ENCODE results near the gene NEUROD1.
"Not testable (repeated sequence)": the region's sequence is repeated elsewhere in the genome, so short reads cannot be mapped to it uniquely, and the experiment has no call there.

The NEUROD1 gene

GRCh38 chr2:181680055-181680936, at the start of gene NEUROD1:
Gene NEUROD1 (minus strand): TSS chr2:181680517. CDS start chr2:181678860, 1,657 bp downstream.
- peak; percentile 96 to 100 for DNase-seq

DNA sequence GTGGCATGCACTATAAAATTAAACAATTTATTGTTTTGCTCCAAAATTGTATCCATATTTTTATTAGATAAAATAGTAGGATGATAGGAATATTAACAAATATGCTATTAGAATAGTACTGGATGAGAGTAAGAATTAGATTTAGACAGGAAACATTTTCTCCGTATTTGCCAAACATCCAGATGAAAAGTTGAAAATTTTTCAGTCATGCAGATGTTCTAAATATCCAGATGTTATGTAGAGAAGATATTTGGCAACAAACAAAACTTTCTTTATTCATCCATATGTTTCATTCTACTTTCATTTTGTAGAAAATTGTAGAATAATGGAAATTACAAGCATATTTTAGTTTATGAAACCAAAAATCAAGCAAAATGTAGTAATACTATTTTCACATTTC, 45.2 kb upstream of the NEUROD1 start:
- no peak for DNase-seq

GRCh38 chr2:181724662-181725061, 44.3 kb upstream of the NEUROD1 start:
- no peak for DNase-seq

GRCh38 chr2:181723731-181724130, 43.4 kb upstream of the NEUROD1 start:
- no peak for DNase-seq

DNA sequence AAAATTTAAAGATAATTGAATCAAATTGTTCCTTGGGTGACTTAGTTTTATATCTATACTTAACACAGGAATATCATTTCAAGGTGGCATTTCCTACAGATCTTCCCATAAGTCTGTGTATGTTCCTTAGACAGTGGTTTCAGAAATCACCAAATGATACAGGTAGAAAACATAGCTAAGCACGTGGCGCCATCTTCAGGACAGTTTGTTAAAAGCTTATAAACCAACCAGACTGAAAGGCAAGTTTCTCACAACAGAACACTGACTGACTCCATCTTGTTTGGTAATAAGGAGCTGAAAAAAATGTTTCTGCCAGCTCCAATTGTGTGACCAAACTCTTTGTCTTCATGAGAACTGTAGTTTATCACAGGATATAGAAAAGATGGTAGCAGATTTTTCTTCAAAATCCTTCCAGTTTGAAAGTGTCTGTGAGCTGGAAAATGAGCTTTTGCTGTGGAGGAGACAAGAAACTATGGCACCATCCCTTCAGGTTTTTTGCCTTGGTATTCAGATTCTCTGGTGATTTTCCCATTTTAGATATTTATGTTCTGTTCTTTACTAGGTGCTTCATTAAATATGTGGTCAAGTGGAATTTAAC, 34.8 kb upstream of the NEUROD1 start:
- DNase-seq = peak; percentile 90 to 95

GRCh38 chr2:181711051-181711450, 30.7 kb upstream of the NEUROD1 start:
- not testable (repeated sequence) for DNase-seq

GRCh38 chr2:181702519-181702918, 22.2 kb upstream of the NEUROD1 start:
- not testable (repeated sequence) for DNase-seq

GRCh38 chr2:181698223-181698622, 17.9 kb upstream of the NEUROD1 start:
- DNase-seq = no peak

DNA sequence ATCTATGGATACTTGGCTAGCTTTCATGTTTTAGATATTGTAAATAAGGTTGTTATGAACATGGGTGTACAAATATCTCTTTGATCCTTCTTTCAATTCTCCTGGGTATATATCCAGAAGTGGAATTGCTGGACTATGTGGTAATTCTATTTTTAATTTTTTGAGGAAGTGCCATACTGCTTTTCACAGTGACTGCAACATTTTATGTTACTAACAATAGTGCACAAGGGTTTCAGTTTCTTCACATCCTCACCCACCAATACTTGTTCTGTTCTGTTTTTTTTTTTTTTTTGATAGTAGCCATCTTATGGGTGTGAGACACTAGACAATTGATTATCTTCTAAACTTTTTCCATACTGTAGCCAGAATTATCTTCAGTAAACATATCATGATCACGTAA, 17.3 kb upstream of the NEUROD1 start:
- no peak for DNase-seq

DNA sequence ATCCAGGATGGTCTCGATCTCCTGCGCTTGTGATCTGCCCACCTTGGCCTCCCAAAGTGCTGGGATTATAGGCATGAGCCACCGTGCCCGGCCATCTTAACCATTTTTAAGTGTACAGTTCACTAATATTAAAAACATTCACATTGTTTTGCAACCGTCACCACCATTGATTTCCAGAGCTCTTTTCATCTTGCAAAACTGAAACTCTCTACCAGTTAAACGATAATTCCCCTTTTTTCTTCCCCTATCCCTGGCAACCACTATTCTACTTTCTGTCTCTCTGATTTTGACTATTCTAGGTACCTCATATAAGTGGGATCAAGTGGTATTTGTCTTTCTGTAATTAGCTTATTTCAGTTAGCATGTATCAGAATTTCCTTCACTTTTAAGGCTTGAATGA, 16.8 kb upstream of the NEUROD1 start:
- DNase-seq = no peak

DNA sequence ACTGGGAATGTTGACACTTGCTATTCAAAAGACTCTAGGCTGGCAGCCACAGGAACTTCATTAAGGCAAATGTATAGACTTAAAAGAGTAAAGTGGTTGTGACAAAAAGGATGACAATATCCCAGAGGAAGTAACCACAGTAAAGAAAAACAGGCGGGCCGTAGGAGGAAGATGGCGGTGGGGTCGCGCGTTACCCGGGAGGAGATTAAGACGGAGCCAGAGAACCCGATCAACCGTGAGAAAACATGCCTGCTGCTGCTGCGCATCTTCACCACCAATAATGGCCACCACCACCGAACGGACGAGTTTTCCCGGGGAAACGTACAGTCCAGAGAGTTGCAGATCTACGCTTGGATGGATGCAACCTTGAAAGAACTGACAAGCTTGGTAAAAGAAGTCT, 14.0 kb upstream of the NEUROD1 start:
- DNase-seq = peak; percentile 29 to 67

- no peak for DNase-seq
Measured at GRCh38 chr2:181690860-181691259, 10.5 kb upstream of the NEUROD1 start.

DNA sequence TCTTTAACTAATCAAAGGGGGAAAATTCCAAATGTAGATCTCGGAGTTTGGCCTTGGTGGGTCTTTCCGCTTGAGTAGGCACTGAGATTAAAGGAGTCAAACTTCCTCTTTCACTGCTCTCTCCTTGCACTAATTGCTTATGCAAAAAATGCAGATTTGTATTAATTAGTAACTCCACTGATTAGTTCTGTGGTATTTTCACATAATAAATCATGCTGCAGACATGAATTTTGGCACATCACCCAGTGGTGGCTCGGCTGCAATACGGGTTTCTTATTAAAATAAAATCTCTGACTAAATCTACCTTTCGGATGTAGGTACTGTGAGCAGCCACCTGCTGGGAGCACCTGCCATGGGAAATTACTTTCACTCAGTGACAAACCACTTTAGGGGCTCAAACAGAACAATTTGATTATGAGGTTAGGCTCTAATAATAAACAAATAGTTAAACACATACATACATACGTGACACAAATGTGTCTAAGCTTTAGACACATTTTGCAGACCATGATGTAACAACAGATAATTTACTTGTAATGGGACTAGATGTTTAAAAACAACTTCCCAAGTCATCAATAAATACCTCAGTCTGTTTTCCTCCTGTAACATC, 6.4 kb upstream of the NEUROD1 start:
- DNase-seq = no peak

DNA sequence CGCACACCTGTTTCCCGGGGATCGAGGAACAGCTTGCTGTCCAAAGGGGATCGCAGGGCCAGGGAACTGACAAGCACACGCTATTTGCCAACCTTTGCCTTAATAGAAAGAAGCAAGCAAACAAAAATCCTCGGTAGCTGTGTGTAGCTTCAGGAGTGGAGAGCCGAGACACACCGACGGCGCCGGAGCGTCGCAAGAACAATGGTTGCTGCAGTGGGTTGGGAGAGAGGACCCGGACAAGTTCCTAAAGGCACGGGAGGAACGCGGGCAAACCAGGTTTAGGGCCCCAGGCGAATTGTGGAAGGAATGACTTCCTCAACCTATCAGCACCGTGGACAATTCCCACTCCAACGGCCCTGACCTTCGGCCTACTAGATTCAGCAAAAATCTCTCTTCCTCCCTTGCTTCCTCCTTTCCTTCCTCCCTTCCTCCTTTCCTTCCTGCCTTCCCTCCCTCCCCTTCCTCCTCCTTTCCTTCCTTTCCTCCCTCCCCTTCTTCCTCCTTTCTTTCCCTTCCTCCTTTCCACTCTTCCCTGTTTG, 4.9 kb upstream of the NEUROD1 start:
- DNase-seq = no peak

GRCh38 chr2:181684454-181685149, 4.3 kb upstream of the NEUROD1 start:
- no peak for DNase-seq

DNA sequence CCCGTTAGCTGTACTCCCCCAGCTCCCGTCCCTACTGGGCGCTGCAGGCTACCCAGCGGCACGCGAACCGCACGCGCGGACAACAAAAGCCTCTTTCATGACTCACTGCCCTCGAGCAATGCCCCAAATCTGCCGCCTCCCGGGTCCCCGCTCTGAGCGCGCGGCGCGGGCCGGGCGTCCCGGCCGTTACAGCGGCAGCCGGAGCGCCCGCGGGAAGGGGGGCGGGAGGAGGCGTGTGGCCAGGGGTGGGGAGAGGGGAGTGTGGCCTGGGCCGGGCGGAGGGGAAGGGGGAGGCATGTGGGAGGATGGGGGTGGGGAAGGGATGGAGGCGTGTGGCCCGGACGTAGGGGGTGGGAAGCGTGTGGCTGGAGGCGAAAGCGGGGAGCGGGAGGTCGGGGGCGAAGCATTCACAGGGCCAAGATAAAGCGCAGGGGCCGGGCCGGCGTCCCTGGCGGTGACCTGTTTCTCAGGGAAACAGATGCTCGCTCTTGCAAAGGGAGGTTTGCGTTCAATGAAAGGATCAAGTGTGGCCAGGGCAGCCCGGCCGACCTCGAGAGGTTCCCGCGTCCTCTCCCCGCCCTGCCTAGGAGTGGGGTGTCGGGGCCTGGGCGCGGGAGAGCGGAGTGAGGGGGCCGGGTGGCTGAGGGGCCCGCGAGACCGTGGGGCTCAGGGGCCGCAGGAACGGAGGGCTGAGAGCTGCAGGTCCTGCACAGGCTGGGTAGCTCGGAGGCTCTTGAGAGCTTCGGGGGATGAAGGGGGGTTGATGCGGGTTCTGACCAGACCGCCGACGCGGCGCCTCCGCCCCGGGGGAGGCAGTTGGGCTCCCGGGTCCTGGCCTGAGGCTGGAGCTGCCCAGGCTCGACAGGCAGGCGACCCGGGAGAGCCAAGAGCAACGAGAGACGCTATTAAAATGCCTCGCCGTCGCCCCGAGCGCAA, 3.5 kb upstream of the NEUROD1 start:
- peak in 1 of 2 experiments; percentile 53 for DNase-seq

- no peak for DNase-seq
Measured at GRCh38 chr2:181682795-181683517, 2.6 kb upstream of the NEUROD1 start.

DNA sequence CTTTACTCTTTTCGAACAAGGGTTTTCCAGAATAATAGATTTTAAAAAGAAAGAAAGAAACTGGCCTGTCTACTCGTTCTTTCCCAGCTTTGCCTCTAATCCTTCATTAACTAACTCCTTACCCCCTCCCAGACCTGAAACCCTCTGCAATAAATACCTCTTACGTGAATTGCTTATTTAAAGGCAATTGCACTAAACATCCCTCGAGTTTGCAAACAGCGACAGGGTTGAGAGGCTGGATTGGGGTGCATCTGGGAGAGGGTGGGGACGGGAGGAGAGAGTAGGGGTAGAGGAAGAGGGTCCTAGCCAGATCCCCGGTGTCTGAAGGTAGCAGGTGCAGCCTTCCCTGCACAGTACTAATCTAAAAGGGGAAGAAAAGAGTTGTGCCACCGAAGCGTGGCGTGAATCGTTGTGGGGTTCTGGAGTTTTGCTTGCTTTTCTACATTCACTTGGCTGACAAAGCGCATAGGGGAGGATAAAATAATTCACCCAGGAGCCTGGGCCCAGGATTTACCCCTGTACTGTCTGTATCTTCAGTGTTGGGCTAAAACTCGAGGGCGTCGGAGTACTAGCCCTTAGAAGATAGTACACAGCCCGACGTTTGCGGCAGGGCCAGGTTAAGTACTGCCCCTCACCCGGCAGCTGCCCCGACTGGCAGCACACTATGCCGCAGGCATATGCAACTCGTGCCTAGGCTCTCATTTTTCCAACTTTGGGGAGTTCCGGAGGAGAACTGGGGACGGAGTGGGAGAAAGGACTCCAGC, 1.9 kb upstream of the NEUROD1 start:
- no peak for DNase-seq

- DNase-seq = peak; percentile 79 to 88
Measured at GRCh38 chr2:181680937-181681811, 857 bp upstream of the NEUROD1 start.
